H1 (cell line): ENCODE data around the gene LIMA1. TPM values are rescaled to one million over a fixed set of nuclear protein-coding genes. Genes with fewer than 3 reads are reported as not detected.

Experiments
- CTCF ChIA-PET: fragments of 300-600 bp; sonication (Branson Sonifier 250); formaldehyde crosslinking; loops from one replicate; lab custom pipeline; 2021; ENCODE audit not compliant: partially characterized antibody; lab: Charles Lee
- POLR2A ChIA-PET: fragments of 300-600 bp; sonication (Branson Sonifier 250); formaldehyde crosslinking; loops from one replicate; lab custom pipeline; 2021; ENCODE audit warnings: inconsistent platforms; ENCODE audit not compliant: partially characterized antibody; lab: Charles Lee
- DNase-seq, 2 experiments: peaks; one replicate each; pipeline versions ENCODE4 v3.0.0 to v3.0.0-alpha.2; 2010 to 2022; ENCODE audit warnings: low spot score in 2 of 2, low read depth in 1 of 2, mixed read lengths in 1 of 2
- FAIRE-seq: peaks from 2 replicates; lab custom pipeline; 2011; peaks lifted over from hg19 to GRCh38; lab: Jason Lieb, UNC
- H2AFZ ChIP-seq: 2 replicates; pipeline ENCODE4 v1.8.1; 2012; ENCODE audit warnings: low read length, inconsistent platforms
- H2AK5ac ChIP-seq: 2 replicates; pipeline ENCODE4 v1.6.1; 2013; ENCODE audit warnings: low read depth, low read length
- H2BK120ac ChIP-seq: replicated peaks from 2 replicates; pipeline ENCODE3; 2013; ENCODE audit warnings: low read depth, low read length, inconsistent platforms
- H2BK12ac ChIP-seq: 2 replicates; pipeline ENCODE4 v1.6.1; 2013; ENCODE audit warnings: low read depth, low read length
- H2BK15ac ChIP-seq: 2 replicates; pipeline ENCODE4 v1.6.1; 2013; ENCODE audit warnings: low read length
- H2BK20ac ChIP-seq: 2 replicates; pipeline ENCODE4 v1.6.1; 2013; ENCODE audit warnings: low read length
- H2BK5ac ChIP-seq: 2 replicates; pipeline ENCODE4 v1.6.1; 2013; ENCODE audit warnings: low read depth, low read length
- H3K14ac ChIP-seq: 2 replicates; pipeline ENCODE4 v1.6.1; 2013; ENCODE audit warnings: inconsistent platforms; ENCODE audit not compliant: insufficient read length
- H3K18ac ChIP-seq: 2 replicates; pipeline ENCODE4 v1.6.1; 2013; ENCODE audit warnings: low read length; ENCODE audit errors: extremely low read depth
- H3K23ac ChIP-seq: 2 replicates; pipeline ENCODE4 v1.6.1; 2013; ENCODE audit warnings: inconsistent platforms; ENCODE audit not compliant: insufficient read length
- H3K23me2 ChIP-seq: 2 replicates; pipeline ENCODE4 v1.6.1; 2013; ENCODE audit warnings: low read depth, low read length
- H3K27ac ChIP-seq: 2 replicates; pipeline ENCODE4 v1.6.1; 2011; ENCODE audit warnings: low read depth, low read length, inconsistent platforms
- H3K27me3 ChIP-seq, 4 experiments: replicated peaks in 1 of 4; 1 replicate in 1 of 4; 2 replicates in 3 of 4; pipeline versions ENCODE4 v1.6.1 to v1.8.1; 2011 to 2013; ENCODE audit warnings: low read length in 3 of 4, mild to moderate bottlenecking in 3 of 4, inconsistent platforms in 2 of 4, mixed read lengths in 2 of 4, moderate library complexity in 1 of 4; ENCODE audit not compliant: control insufficient read depth in 3 of 4, insufficient read depth in 3 of 4; ENCODE audit errors: extremely low read depth in 1 of 4
- H3K36me3 ChIP-seq, 4 experiments: 2 replicates each; pipeline versions ENCODE4 v1.6.1 to v1.8.1; 2011 to 2013; ENCODE audit warnings: mild to moderate bottlenecking in 4 of 4, low read length in 3 of 4, moderate library complexity in 2 of 4, control low read depth in 1 of 4, inconsistent platforms in 1 of 4; ENCODE audit not compliant: insufficient read depth in 4 of 4, control insufficient read depth in 2 of 4
- H3K4ac ChIP-seq: replicated peaks from 2 replicates; pipeline ENCODE3; 2013; ENCODE audit warnings: low read length, low read depth, mixed read lengths, inconsistent platforms; ENCODE audit not compliant: insufficient read length
- H3K4me1 ChIP-seq, 4 experiments: replicated peaks in 1 of 4; 1 replicate in 1 of 4; 2 replicates in 3 of 4; pipeline versions ENCODE4 v1.6.1 to v1.8.1; 2011 to 2013; ENCODE audit warnings: low read length in 3 of 4, inconsistent platforms in 2 of 4, mixed read lengths in 1 of 4; ENCODE audit not compliant: insufficient read depth in 4 of 4, control insufficient read depth in 3 of 4
- H3K4me2 ChIP-seq, 2 experiments: 2 replicates each; pipeline versions ENCODE4 v1.6.1 to v1.8.1; 2011 to 2013; ENCODE audit warnings: low read depth in 2 of 2, low read length in 2 of 2, control low read depth in 1 of 2, inconsistent platforms in 1 of 2, mild to moderate bottlenecking in 1 of 2; ENCODE audit not compliant: insufficient read depth in 1 of 2
- H3K4me3 ChIP-seq, 4 experiments: fragments of 200-600, 300-600 bp in 1 of 4; sonication (generic), shearing (Covaris generic), sonication (Bioruptor Twin) in 1 of 4; 2 replicates each; pipeline versions ENCODE4 v1.5.1 to v1.8.1; 2011 to 2016; ENCODE audit warnings: low read length in 4 of 4, low read depth in 3 of 4, control low read depth in 2 of 4, inconsistent platforms in 2 of 4, mild to moderate bottlenecking in 2 of 4, mixed read lengths in 1 of 4, moderate library complexity in 1 of 4; ENCODE audit not compliant: insufficient read depth in 2 of 4; ENCODE audit errors: extremely low read depth in 1 of 4
- H3K56ac ChIP-seq: replicated peaks from 2 replicates; pipeline ENCODE3; 2013; ENCODE audit warnings: low read depth, mild to moderate bottlenecking, mixed read lengths, low read length, inconsistent platforms; ENCODE audit not compliant: insufficient read length
- H3K79me1 ChIP-seq: 2 replicates; pipeline ENCODE4 v1.6.1; 2013; ENCODE audit warnings: low read depth, low read length, control low read depth
- H3K79me2 ChIP-seq, 2 experiments: 2 replicates each; pipeline versions ENCODE4 v1.6.1 to v1.8.1; 2012 to 2013; ENCODE audit warnings: low read length in 2 of 2, mild to moderate bottlenecking in 2 of 2, inconsistent platforms in 1 of 2; ENCODE audit not compliant: insufficient read depth in 2 of 2, control insufficient read depth in 1 of 2
- H3K9ac ChIP-seq, 4 experiments: replicated peaks in 1 of 4; 1 replicate in 1 of 4; 2 replicates in 3 of 4; pipeline versions ENCODE4 v1.6.1 to v1.8.1; 2011 to 2013; ENCODE audit warnings: low read depth in 3 of 4, low read length in 3 of 4, control low read depth in 2 of 4, mild to moderate bottlenecking in 2 of 4, moderate library complexity in 2 of 4, inconsistent platforms in 1 of 4; ENCODE audit errors: extremely low read depth in 1 of 4
- H3K9me3 ChIP-seq, 2 experiments: 2 replicates each; pipeline versions ENCODE4 v1.6.1 to v1.8.1; 2012 to 2013; ENCODE audit warnings: mild to moderate bottlenecking in 2 of 2, moderate library complexity in 2 of 2, control low read depth in 1 of 2, inconsistent platforms in 1 of 2, low read depth in 1 of 2, low read length in 1 of 2, mixed read lengths in 1 of 2; ENCODE audit not compliant: insufficient read depth in 2 of 2
- H4K20me1 ChIP-seq, 2 experiments: replicated peaks in 1 of 2; 2 replicates each; pipeline versions ENCODE3 to v1.8.1; 2011 to 2013; ENCODE audit warnings: inconsistent platforms in 2 of 2, low read length in 2 of 2, mild to moderate bottlenecking in 1 of 2; ENCODE audit not compliant: insufficient read depth in 2 of 2, control insufficient read depth in 1 of 2
- H4K5ac ChIP-seq: 2 replicates; pipeline ENCODE4 v1.6.1; 2013; ENCODE audit warnings: low read length, low read depth, mixed read lengths, inconsistent platforms; ENCODE audit not compliant: insufficient read length
- H4K8ac ChIP-seq: 2 replicates; pipeline ENCODE4 v1.8.0; 2013; ENCODE audit warnings: mild to moderate bottlenecking, moderate library complexity, low read length, inconsistent platforms; ENCODE audit not compliant: insufficient read depth; ENCODE audit errors: extremely low read depth
- H4K91ac ChIP-seq: replicated peaks from 2 replicates; pipeline ENCODE3; 2013; ENCODE audit warnings: low read length, mixed read lengths, inconsistent platforms; ENCODE audit not compliant: insufficient read length
- ASH2L ChIP-seq: fragments of 200-600, 300-600 bp; sonication (generic); IDR thresholded peaks from one replicate; pipeline ENCODE4 v1.7.1; 2017; ENCODE audit warnings: low read length
- GABPA ChIP-seq: IDR thresholded peaks from 2 replicates; pipeline ENCODE4 v1.6.1; 2011; ENCODE audit warnings: mild to moderate bottlenecking, low read length, moderate library complexity, borderline replicate concordance; ENCODE audit not compliant: insufficient read depth
- GTF2F1 ChIP-seq: IDR thresholded peaks from 2 replicates; pipeline ENCODE4 v1.6.1; 2012; ENCODE audit warnings: low read depth, low read length, improper control_type of control experiment, borderline replicate concordance
- KDM1A ChIP-seq: fragments of 200-600, 300-600 bp; sonication (generic); IDR thresholded peaks from 2 replicates; pipeline ENCODE4 v1.7.1; 2016; ENCODE audit warnings: mild to moderate bottlenecking, low read length, borderline replicate concordance
- KDM4A ChIP-seq: IDR thresholded peaks from one replicate; pipeline ENCODE4 v1.7.1; 2012; ENCODE audit warnings: low read depth, mild to moderate bottlenecking, moderate library complexity, low read length, inconsistent platforms; ENCODE audit not compliant: severe bottlenecking
- POLR2A ChIP-seq, 2 experiments: IDR thresholded peaks; 1 replicate in 1 of 2; 2 replicates in 1 of 2; pipeline ENCODE4 v1.6.1; 2011; ENCODE audit warnings: low read depth in 2 of 2, low read length in 2 of 2, mild to moderate bottlenecking in 2 of 2; ENCODE audit errors: control extremely low read depth in 1 of 2
- POLR2AphosphoS5 ChIP-seq: IDR thresholded peaks from 2 replicates; pipeline ENCODE4 v1.6.1; 2011; ENCODE audit warnings: low read depth, low read length
- RAD21 ChIP-seq, 2 experiments: IDR thresholded peaks in 1 of 2; conservative IDR thresholded peaks in 1 of 2; 2 replicates each; pipeline ENCODE4 v1.6.1; 2011; ENCODE audit warnings: low read depth in 2 of 2, low read length in 2 of 2, improper control_type of control experiment in 1 of 2, inconsistent platforms in 1 of 2, mild to moderate bottlenecking in 1 of 2, moderate library complexity in 1 of 2
- SP4 ChIP-seq: IDR thresholded peaks from 2 replicates; pipeline ENCODE4 v1.6.1; 2012; ENCODE audit warnings: low read length, inconsistent platforms
- TAF7 ChIP-seq: optimal IDR thresholded peaks from 2 replicates; pipeline ENCODE3; 2011; ENCODE audit warnings: low read depth, mild to moderate bottlenecking, inconsistent platforms, low read length, moderate library complexity, borderline replicate concordance
- TBP ChIP-seq: IDR thresholded peaks from 2 replicates; pipeline ENCODE4 v1.6.1; 2011; ENCODE audit warnings: low read depth, low read length, improper control_type of control experiment
- USF2 ChIP-seq: IDR thresholded peaks from 2 replicates; pipeline ENCODE4 v1.6.1; 2011; ENCODE audit warnings: low read length, improper control_type of control experiment
- ZNF274 ChIP-seq: IDR thresholded peaks from 2 replicates; pipeline ENCODE4 v1.7.0; 2012; ENCODE audit warnings: low read length, borderline replicate concordance; ENCODE audit errors: extremely low read depth
- WGBS, 2 experiments: shearing (Covaris generic) in 1 of 2; methylation state at CpG; one replicate each; pipeline versions ENCODE4 v1.1.6 to v1.1.7; 2013 to 2015; ENCODE audit warnings: low lambda C conversion rate in 2 of 2, mixed read lengths in 2 of 2, inconsistent platforms in 1 of 2, low coverage in 1 of 2, missing lambda C conversion rate in 1 of 2; ENCODE audit not compliant: insufficient replicate concordance in 2 of 2, insufficient coverage in 1 of 2, insufficient read length in 1 of 2; ENCODE audit errors: extremely low coverage in 1 of 2, missing lambda C conversion rate in 1 of 2; 5-methylcytosine and 5-hydroxymethylcytosine counted together
- polyA plus RNA-seq, 7 experiments: library from polyadenylated mRNA; depleted of rRNA in 3 of 7; stranded (reverse) in 5 of 7; unstranded in 2 of 7; fragments of >200 nt in 5 of 7; fragments of 200-250 nt in 2 of 7; gene quantifications; 1 replicate in 5 of 7; 2 replicates in 1 of 7; 4 replicates in 1 of 7; pipeline versions ENCODE4 v1.2.1 to v1.2.3, GENCODE V29; 2011 to 2013; ENCODE audit warnings: missing spikeins in 2 of 7, mixed read lengths in 2 of 7
- total RNA-seq: library from RNA; stranded (reverse); fragmentation: NEBNext Ultra II Directional; extraction: Animal tissue kit (Norgen Biotek cat#: 25700); gene quantifications from 2 replicates; pipeline ENCODE4 v1.2.1, GENCODE V29; 2021

Gene LIMA1
- total and polyA plus RNA-seq, 2 of the 8 experiments (the other 6 are each of a cell fraction or from before 2014, with no cell fraction given) = 12.7 to 47.6 TPM

- H3K4me3 ChIP-seq = no peak overlapping the region
- H2BK5ac ChIP-seq = no peak overlapping the region
- H3K4me2 ChIP-seq = no peak overlapping the region
- H3K36me3 ChIP-seq = peaks cover 0 to 4% (median 0%) of the 10 kb centered on the region in 4 experiments; a peak in 1 of 8 replicates
- no peak overlapping the region for H2AK5ac ChIP-seq
- no peaks in the 10 kb centered on the region for H3K9me3 ChIP-seq
- no peaks in the 10 kb centered on the region for H3K23me2 ChIP-seq
- H3K14ac ChIP-seq = no peak overlapping the region
- H3K56ac ChIP-seq = no peak overlapping the region
- H4K8ac ChIP-seq = no peak overlapping the region
- no peak overlapping the region for H3K23ac ChIP-seq
- H2BK20ac ChIP-seq = no peak overlapping the region
- no peak overlapping the region for H2BK12ac ChIP-seq
- H2BK15ac ChIP-seq = no peak overlapping the region
- DNase-seq (no peak), FAIRE-seq (no peak)
- peaks cover 0 to 2% of the 10 kb centered on the region in 2 experiments for H4K20me1 ChIP-seq
- H3K18ac ChIP-seq = no peak overlapping the region
- H2AFZ ChIP-seq = no peak overlapping the region
- H2BK120ac ChIP-seq = no peak overlapping the region
- CTCF ChIA-PET = interaction anchor here (0.7 to 1.5 kb wide), 7 partner anchors 9 to 83 kb away, joined by 3 to 6 read pairs (median 4); partner anchors contain the start of gene CERS5
- POLR2A ChIA-PET = interaction anchor here (0.5 to 2.1 kb wide), 6 partner anchors 10 to 318 kb away, joined by 3 to 11 read pairs (median 3); partner anchors contain the start of genes CERS5 and SMARCD1
- no peak overlapping the region for H4K91ac ChIP-seq
- WGBS, 2 experiments = 100% methylated on average over 2 of the region's 2 CpGs; no CpG with 5 or more reads in 1 of the 2 experiments
- H3K4me1 ChIP-seq = no peaks in the 10 kb centered on the region
- no peak overlapping the region for H4K5ac ChIP-seq
- no peak overlapping the region for H3K27ac ChIP-seq
- H3K9ac ChIP-seq = no peak overlapping the region
- H3K79me2 ChIP-seq = peaks cover 0 to 70% of the 10 kb centered on the region in 2 experiments; a peak in 3 of 4 replicates
- H3K79me1 ChIP-seq = peaks cover 2% of the 10 kb centered on the region; the same call in 1 of the 2 replicates
- H3K27me3 ChIP-seq = no peaks in the 10 kb centered on the region
- no peak overlapping the region for H3K4ac ChIP-seq
- TF ChIP-seq GTF2F1 = no peak
- TF ChIP-seq KDM4A = no peak
- no peak for TF ChIP-seq ZNF274
- TF ChIP-seq ASH2L = no peak
- no peak for TF ChIP-seq POLR2AphosphoS5
- no peak for TF ChIP-seq TBP
- TF ChIP-seq TAF7 = no peak
- TF ChIP-seq GABPA = no peak
- no peak for TF ChIP-seq USF2
- no peak for TF ChIP-seq SP4
- TF ChIP-seq KDM1A = no peak
- no peak for TF ChIP-seq RAD21 (IDR thresholded peaks at IDR 0.05 in 1 of 2, conservative IDR thresholded peaks at IDR 0.05 in 1 of 2; ENCODE audit: low read depth in 2 of 2, low read length in 2 of 2)
- TF ChIP-seq POLR2A (IDR thresholded peaks at IDR 0.05; ENCODE audit: control extremely low read depth in 1 of 2, low read depth in 2 of 2, low read length in 2 of 2) = no peak
Measured at GRCh38 chr12:50157259-50157658, 126.1 kb downstream of the LIMA1 start.
